ENCODE measurements around the gene FRMPD4. TPM values are rescaled to one million over a fixed set of nuclear protein-coding genes. Genes with fewer than 3 reads are reported as not detected.

The FRMPD4 gene
- total and polyA plus RNA-seq, 2 of the 13 experiments (the other 11 are each of a cell fraction or from before 2014, with no cell fraction given): not detected

DNA sequence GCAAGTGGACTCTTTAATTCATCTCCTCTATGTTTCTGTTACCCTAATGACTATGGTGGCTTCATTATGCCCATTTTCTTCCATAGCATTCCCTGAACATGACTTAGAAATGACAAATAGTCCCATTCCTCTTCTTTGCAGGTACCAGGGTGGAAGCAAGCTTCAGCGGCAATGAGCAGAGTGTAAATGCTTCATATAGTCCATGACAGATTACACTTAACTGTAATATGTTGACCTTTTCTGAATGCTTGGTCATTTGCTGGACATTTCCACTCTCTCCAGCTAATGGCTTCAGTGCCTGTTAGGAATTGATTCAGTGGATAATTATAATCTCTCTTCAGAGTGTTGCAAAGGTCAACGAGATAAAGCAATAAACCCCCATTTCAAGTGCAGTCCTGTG lies 523.2 kb downstream of the FRMPD4 start (continued):
- TF ChIP-seq ZHX1 (CRISPR knock-in tag; IDR thresholded peaks at IDR 0.05; ENCODE audit: low read depth) (no peak), TCF12 (IDR thresholded peaks at IDR 0.05) (no peak), TCF12 (CRISPR knock-in tag; IDR thresholded peaks at IDR 0.05) (no peak), PBX3 (CRISPR knock-in tag; IDR thresholded peaks at IDR 0.05; ENCODE audit: borderline replicate concordance) (no peak), MXI1 (IDR thresholded peaks at IDR 0.05; ENCODE audit: borderline replicate concordance, low read depth, low read length) (no peak), NFIC (IDR thresholded peaks at IDR 0.05; ENCODE audit: low read length) (no peak), ZBTB34 (CRISPR knock-in tag; IDR thresholded peaks at IDR 0.05) (no peak), CBFB (CRISPR knock-in tag; IDR thresholded peaks at IDR 0.05) (no peak), RFX1 (IDR thresholded peaks at IDR 0.05) (no peak), ZBTB38 (CRISPR knock-in tag; IDR thresholded peaks at IDR 0.05) (no peak), CCDC6 (CRISPR knock-in tag; IDR thresholded peaks at IDR 0.05) (no peak), FOSL1 (CRISPR knock-in tag; IDR thresholded peaks at IDR 0.05; ENCODE audit: borderline replicate concordance) (no peak), FOXJ3 (CRISPR knock-in tag; IDR thresholded peaks at IDR 0.05; ENCODE audit: borderline replicate concordance) (no peak)

All from HepG2 (cell line).